Fibroblast of peridontal ligament (primary cell): ENCODE results near the gene BARX2.

Experiments
- DNase-seq: peaks from one replicate; pipeline ENCODE4 v3.0.0-alpha.2; 2010; ENCODE audit errors: extremely low read depth

The BARX2 gene

GRCh38 chr11:129402206-129403171 is 26.8 kb downstream of the BARX2 start:
- no peak for DNase-seq

DNA sequence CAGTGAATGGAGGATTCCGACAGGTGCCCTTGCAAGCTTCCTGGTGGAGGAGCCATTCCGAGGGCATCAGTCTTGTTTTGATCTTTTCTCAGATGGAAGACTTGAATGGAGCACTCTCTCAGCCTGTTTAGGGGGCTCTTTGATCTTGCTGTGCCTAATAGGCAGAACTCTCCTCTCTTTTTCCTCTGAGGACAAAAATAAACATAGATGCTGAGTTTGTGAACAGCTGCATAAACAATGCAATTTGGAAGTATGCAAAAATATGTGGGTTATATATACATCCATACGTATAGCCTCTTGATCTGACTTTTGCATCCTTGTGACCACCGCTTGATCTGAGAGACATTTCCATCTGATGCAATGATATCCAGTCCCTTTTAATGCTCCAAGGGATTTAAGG is 29.1 kb downstream of the BARX2 start:
- DNase-seq: no peak

GRCh38 chr11:129408865-129409444 is 33.3 kb downstream of the BARX2 start:
- no peak for DNase-seq

GRCh38 chr11:129410395-129410960 is 34.8 kb downstream of the BARX2 start:
- no peak for DNase-seq

GRCh38 chr11:129412494-129412893 is 36.8 kb downstream of the BARX2 start:
- no peak for DNase-seq

DNA sequence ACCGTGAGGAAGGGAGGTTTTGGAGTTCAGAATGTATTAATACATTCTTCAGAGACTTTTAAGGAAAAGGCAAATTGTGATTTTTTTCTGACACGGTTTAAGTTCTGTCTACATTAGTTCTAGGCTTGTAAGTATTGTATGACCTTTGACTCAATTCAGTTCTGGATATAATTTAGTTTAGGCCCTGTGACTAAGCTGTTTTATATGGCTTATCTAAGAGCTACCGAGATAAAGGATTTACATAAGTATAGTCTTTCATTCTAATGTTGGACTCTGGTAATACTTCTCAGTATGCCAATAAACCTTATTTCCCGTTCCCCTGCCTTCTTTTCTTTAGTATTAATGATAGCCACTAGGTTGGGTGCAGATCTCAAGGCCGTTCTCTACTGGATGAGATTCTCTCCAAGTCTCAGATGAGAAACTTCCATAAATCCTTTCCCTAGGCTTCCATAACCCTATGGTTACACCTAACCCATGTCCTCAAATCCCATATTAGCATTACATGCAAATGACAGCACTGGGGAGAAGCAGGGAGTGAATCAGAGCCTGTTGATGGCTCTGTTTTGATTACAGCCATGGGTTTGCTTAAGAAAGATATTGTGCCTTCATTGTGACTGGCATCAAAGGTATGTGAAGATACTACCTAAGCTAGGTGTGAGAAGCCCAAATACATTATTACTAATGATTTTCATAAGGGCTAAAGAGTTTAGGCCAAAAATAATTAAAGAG is 38.7 kb downstream of the BARX2 start:
- DNase-seq: no peak

GRCh38 chr11:129416080-129416820 is 40.6 kb downstream of the BARX2 start:
- DNase-seq: no peak

DNA sequence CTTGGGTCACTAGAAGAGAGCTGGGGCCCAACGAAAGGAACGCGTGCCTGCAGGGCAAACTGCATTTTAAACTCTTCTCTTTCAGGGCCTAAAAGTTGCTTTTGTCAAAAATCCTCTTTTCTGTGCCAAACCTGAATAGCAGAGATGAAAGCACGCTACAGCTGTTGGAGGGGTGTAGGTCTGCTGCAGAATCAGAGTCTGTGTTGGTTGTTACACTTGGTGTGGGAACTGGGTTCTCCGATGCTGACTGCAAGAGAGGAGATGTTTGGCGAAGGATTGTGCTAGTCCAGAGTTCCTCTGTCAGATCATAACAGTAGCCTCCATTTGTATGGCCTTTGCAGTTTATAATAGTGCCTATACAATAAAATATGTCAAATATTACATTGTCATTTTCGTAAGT is 41.8 kb downstream of the BARX2 start:
- DNase-seq: no peak

DNA sequence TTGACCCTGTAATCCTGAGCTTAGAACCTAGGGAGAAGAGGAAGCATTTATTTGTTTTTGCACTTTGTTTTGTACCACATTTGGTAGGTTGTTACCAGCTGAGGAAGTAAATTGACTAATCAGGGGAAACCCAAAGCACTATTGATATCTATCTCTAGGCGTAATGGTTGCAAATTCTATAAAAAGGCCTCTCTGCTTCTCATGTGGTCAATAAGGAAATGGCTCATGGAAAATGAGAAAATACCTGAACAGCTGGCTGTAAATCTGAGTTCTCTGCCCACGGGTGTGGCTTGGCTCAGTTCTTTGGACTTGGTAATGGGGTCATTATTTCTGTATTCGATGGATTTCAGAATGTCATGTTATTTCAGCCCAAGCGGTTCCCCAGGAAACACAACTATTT is 42.4 kb downstream of the BARX2 start:
- DNase-seq: no peak

DNA sequence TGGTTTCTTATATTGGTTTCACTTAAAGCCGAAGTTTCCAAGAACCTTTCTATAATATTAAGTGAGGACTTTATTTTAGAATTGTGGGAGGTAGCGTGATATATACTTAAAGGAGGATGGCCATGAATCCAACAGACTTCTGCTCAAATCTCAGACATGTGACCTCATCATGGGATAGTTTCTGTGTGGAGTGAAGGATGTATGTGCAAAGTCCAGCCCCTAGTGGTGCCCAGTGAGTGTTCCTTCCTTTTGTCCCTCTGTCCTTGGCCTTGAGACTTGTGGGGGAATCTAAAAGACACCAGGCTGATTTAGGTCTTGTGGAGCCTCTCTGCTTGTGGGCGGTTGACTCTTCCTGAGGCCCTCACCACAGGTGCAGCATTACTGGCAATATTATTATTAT is 43.7 kb downstream of the BARX2 start:
- DNase-seq: no peak

DNA sequence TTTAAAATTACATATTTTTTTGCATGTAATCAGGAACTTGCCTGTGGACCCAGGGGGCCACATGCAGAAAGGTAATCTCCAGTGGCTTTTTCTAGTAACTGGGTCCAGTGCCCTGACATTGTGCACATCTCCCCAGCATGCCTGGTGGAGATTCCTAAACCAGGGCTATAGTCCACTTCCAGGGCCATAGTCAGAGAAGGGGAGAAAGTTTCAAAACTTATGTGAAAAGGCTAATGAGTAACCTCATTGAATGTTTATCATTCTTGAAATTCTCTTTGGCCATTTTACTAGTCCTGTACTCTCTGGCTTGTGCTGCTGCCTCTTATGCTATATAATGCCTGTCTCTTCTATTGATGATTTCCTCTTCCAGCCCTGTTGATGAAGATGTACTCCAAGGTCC is 47.8 kb downstream of the BARX2 start:
- DNase-seq: no peak

GRCh38 chr11:129425214-129425613 is 49.6 kb downstream of the BARX2 start:
- no peak for DNase-seq

DNA sequence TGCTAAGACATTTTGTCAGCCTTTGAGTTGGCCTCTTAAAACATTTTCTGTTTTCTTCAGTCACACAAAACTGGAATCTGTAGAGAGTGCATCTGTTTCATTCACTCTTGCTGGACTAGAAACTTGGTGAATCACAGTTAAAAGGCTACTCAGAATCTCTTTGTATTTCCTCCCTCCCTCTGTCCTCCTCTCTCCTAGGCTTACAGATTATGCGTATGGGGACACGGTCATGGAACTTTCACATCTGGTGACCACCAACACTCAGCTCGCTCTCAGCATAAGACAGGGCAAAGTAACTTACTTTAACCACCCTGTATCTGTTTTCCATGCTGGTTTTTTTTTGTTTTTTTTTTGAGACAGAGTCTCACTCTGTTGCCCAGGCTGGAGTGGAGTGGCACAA is 50.4 kb downstream of the BARX2 start:
- no peak for DNase-seq

GRCh38 chr11:129426776-129427175 is 51.1 kb downstream of the BARX2 start:
- DNase-seq: no peak

GRCh38 chr11:129427376-129427775 is 51.7 kb downstream of the BARX2 start:
- DNase-seq: no peak

DNA sequence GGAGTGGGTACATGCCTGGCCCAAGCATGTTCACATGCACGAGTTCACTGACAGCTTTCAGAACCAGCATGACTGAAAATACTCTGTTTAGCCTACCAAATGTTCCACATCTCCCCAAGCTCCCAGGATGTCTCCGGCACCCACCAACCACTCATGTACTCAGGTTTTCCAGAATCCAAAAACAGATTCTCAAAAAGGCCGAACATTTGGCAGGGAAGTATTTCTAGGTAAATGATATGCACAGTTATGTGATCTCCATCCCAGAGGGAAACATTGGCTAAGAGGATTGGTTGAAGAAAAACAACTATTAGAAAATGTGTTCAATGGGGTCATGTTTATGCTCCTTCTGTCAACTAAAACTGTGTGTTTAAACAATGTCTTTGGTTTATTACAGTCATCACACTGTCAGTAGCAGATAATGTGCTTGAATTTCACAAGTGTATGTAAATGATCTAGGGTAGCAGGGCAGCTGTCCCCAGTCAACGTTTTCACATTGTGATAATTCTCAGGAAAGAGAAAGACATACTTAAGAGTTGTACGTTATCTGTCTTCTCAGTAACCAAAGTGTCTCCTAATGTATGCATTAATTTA is 52.3 kb downstream of the BARX2 start:
- no peak for DNase-seq

- DNase-seq: no peak
Observed at GRCh38 chr11:129428557-129428956, 52.9 kb downstream of the BARX2 start.

- no peak for DNase-seq
Observed at GRCh38 chr11:129434641-129435498, 59.2 kb downstream of the BARX2 start.

- no peak for DNase-seq
Observed at GRCh38 chr11:129435499-129436245, 60.0 kb downstream of the BARX2 start.
